ENCODE data around the gene BPIFA3.

Gene BPIFA3

GRCh38 chr20:33236351-33236750 lies 19.2 kb downstream of the BPIFA3 start:
- DNase-seq (no peak), ATAC-seq (ENCODE audit: insufficient read depth, low read depth) (no peak)
- H3K36me3 ChIP-seq (ENCODE audit: insufficient read depth, low read length): no peaks in the 10 kb centered on the region
- no peak overlapping the region for H3K27ac ChIP-seq (ENCODE audit: low read length)
- no peak overlapping the region for H3K9ac ChIP-seq (ENCODE audit: low read depth, low read length)
- no peaks in the 10 kb centered on the region for H3K4me1 ChIP-seq (ENCODE audit: insufficient read depth, low read length)
- H4K20me1 ChIP-seq (ENCODE audit: insufficient read depth, low read length): no peaks in the 10 kb centered on the region
- H3K79me2 ChIP-seq (ENCODE audit: insufficient read depth, low read length): no peaks in the 10 kb centered on the region
- H3K4me2 ChIP-seq (ENCODE audit: insufficient read depth, low read length): no peak overlapping the region
- TF ChIP-seq CTCF (IDR thresholded peaks at IDR 0.05; ENCODE audit: borderline replicate concordance, extremely low read depth, low read length, poor library complexity, severe bottlenecking) (no peak), EZH2 (IDR thresholded peaks at IDR 0.05; ENCODE audit: borderline replicate concordance, low read depth, low read length, severe bottlenecking) (no peak)
- no peaks in the 10 kb centered on the region for H3K9me3 ChIP-seq (ENCODE audit: insufficient read depth, low read length, severe bottlenecking)
- H3K27me3 ChIP-seq (ENCODE audit: insufficient read depth, low read length, poor library complexity): peaks cover 11% of the 10 kb centered on the region
- H3K4me3 ChIP-seq (ENCODE audit: low read depth in 1 of 2, low read length in 2 of 2): no peak overlapping the region
- no peak overlapping the region for H2AFZ ChIP-seq (ENCODE audit: low read depth, low read length)

- peaks cover 5% of the 10 kb centered on the region for H3K27me3 ChIP-seq (ENCODE audit: insufficient read depth, low read length, poor library complexity)
- H3K27ac ChIP-seq (ENCODE audit: low read length): no peak overlapping the region
- no peak overlapping the region for H3K9ac ChIP-seq (ENCODE audit: low read depth, low read length)
- no peaks in the 10 kb centered on the region for H3K9me3 ChIP-seq (ENCODE audit: insufficient read depth, low read length, severe bottlenecking)
- TF ChIP-seq EZH2 (IDR thresholded peaks at IDR 0.05; ENCODE audit: borderline replicate concordance, low read depth, low read length, severe bottlenecking): no peak
- TF ChIP-seq CTCF (IDR thresholded peaks at IDR 0.05; ENCODE audit: borderline replicate concordance, extremely low read depth, low read length, poor library complexity, severe bottlenecking): no peak
- no peak for ATAC-seq (ENCODE audit: insufficient read depth, low read depth)
- no peak for DNase-seq
- no peak overlapping the region for H3K4me2 ChIP-seq (ENCODE audit: insufficient read depth, low read length)
- H3K36me3 ChIP-seq (ENCODE audit: insufficient read depth, low read length): no peaks in the 10 kb centered on the region
- H3K4me1 ChIP-seq (ENCODE audit: insufficient read depth, low read length): no peaks in the 10 kb centered on the region
- H2AFZ ChIP-seq (ENCODE audit: low read depth, low read length): no peak overlapping the region
- H3K4me3 ChIP-seq (ENCODE audit: low read depth in 1 of 2, low read length in 2 of 2): no peak overlapping the region
- no peaks in the 10 kb centered on the region for H4K20me1 ChIP-seq (ENCODE audit: insufficient read depth, low read length)
- no peaks in the 10 kb centered on the region for H3K79me2 ChIP-seq (ENCODE audit: insufficient read depth, low read length)
These were observed 20.8 kb downstream of the BPIFA3 start for GRCh38 chr20:33237989-33238388.

- no peak overlapping the region for H2AFZ ChIP-seq (ENCODE audit: low read depth, low read length)
- no peaks in the 10 kb centered on the region for H3K4me1 ChIP-seq (ENCODE audit: insufficient read depth, low read length)
- no peaks in the 10 kb centered on the region for H3K36me3 ChIP-seq (ENCODE audit: insufficient read depth, low read length)
- no peak overlapping the region for H3K27ac ChIP-seq (ENCODE audit: low read length)
- H3K4me2 ChIP-seq (ENCODE audit: insufficient read depth, low read length): no peak overlapping the region
- no peak overlapping the region for H3K9ac ChIP-seq (ENCODE audit: low read depth, low read length)
- H4K20me1 ChIP-seq (ENCODE audit: insufficient read depth, low read length): no peaks in the 10 kb centered on the region
- H3K27me3 ChIP-seq (ENCODE audit: insufficient read depth, low read length, poor library complexity): no peaks in the 10 kb centered on the region
- no peak for DNase-seq
- no peaks in the 10 kb centered on the region for H3K9me3 ChIP-seq (ENCODE audit: insufficient read depth, low read length, severe bottlenecking)
- no peak for TF ChIP-seq EZH2 (IDR thresholded peaks at IDR 0.05; ENCODE audit: borderline replicate concordance, low read depth, low read length, severe bottlenecking)
- TF ChIP-seq CTCF (IDR thresholded peaks at IDR 0.05; ENCODE audit: borderline replicate concordance, extremely low read depth, low read length, poor library complexity, severe bottlenecking): no peak
- no peaks in the 10 kb centered on the region for H3K79me2 ChIP-seq (ENCODE audit: insufficient read depth, low read length)
- no peak overlapping the region for H3K4me3 ChIP-seq (ENCODE audit: low read depth in 1 of 2, low read length in 2 of 2)
- no peak for ATAC-seq (ENCODE audit: insufficient read depth, low read depth)
These were observed 22.3 kb downstream of the BPIFA3 start for GRCh38 chr20:33239418-33239817.
